Measurements from ENCODE around the gene C5AR2.

The C5AR2 gene

DNA sequence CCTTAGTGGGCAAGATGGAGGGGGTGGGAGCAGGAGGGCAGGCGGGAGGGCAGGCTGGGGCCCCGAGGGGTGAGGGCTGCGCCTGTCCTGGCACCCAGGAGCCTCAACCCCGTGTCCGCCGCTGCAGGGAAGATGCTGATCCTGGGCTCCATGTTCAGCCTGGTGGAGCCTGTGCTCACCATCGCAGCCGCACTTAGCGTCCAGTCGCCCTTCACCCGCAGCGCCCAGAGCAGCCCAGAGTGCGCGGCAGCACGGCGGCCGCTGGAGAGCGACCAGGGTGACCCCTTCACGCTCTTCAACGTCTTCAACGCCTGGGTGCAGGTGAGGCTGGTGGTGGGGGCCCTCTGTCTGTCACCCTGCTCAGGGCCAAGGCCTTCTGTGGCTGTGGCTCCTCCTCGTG lies 40.6 kb downstream of the C5AR2 start:
- Histone ChIP-seq H3K9me3 (ENCODE audit: severe bottlenecking) (no peaks in the 10 kb centered on the region), H3K36me3 (peaks cover 87% of the 10 kb centered on the region)

DNA sequence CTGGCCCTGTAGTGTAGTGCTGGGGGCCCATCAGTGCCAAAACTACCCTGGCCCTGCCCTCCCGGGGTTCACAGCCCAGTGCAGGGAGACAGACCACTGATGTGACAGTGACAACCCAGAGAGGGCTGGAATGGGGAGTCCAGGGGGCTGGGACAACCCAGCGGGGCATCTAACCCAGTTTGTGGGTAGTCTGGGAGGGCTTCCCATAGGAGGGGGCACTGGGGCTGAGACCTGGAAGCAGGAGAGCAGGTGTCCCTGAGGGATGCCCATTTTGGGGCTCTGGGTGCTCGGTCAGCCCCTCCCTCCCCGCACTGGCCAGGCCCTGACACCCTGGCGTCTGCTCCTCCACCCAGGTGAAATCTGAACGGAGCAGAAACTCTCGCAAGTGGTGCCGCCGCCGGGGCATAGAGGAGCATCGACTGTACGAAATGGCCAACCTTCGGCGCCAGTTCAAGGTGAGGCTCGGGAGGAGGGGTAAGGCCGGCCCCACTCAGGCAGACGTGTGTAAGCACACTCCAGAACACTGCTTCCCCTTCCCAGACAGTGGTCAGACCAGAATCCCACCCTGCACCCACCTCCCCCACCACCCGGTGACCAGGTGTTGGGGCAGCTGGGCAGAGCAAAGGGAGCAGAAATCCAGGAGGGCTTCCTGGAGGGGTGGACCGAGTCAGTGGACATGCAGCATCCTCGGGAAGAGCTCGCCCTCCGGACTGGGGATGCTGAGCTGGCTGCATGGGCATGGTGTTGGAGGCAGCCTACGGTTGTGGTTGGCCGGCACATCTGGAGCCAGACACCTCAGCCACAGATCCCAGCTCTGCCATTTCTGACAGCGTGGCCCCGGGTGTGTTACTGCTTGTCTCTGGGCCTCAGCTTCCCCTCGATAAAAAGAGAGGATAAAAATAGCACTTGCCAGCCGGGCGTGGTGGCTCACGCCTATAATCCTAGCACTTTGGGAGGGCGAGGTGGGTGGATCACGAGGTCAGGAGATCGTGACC lies 41.6 kb downstream of the C5AR2 start:
- H3K4me3 ChIP-seq (ENCODE audit: low read depth, low read length), result no peak overlapping the region
- DNase-seq, result no peak
- no peaks in the 10 kb centered on the region for H3K27me3 ChIP-seq (ENCODE audit: insufficient read depth, low read depth, severe bottlenecking)
- no peak overlapping the region for H3K27ac ChIP-seq
- H3K36me3 ChIP-seq, result peaks cover 93% of the 10 kb centered on the region
- TF ChIP-seq, protein P1, sequence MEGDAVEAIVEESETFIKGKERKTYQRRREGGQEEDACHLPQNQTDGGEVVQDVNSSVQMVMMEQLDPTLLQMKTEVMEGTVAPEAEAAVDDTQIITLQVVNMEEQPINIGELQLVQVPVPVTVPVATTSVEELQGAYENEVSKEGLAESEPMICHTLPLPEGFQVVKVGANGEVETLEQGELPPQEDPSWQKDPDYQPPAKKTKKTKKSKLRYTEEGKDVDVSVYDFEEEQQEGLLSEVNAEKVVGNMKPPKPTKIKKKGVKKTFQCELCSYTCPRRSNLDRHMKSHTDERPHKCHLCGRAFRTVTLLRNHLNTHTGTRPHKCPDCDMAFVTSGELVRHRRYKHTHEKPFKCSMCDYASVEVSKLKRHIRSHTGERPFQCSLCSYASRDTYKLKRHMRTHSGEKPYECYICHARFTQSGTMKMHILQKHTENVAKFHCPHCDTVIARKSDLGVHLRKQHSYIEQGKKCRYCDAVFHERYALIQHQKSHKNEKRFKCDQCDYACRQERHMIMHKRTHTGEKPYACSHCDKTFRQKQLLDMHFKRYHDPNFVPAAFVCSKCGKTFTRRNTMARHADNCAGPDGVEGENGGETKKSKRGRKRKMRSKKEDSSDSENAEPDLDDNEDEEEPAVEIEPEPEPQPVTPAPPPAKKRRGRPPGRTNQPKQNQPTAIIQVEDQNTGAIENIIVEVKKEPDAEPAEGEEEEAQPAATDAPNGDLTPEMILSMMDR (IDR thresholded peaks at IDR 0.05; ENCODE audit: low read depth, low read length), result no peak
- no peaks in the 10 kb centered on the region for H3K9me3 ChIP-seq (ENCODE audit: severe bottlenecking)

More for the DNA sequence above, 40.6 kb downstream of the C5AR2 start:
- Histone ChIP-seq H3K27me3 (ENCODE audit: insufficient read depth, low read depth, severe bottlenecking) (no peaks in the 10 kb centered on the region), H3K4me3 (ENCODE audit: low read depth, low read length) (no peak overlapping the region), H3K27ac (no peak overlapping the region)
- TF ChIP-seq, protein P1 (IDR thresholded peaks at IDR 0.05; ENCODE audit: low read depth, low read length), result no peak
- DNase-seq, result no peak

DNA sequence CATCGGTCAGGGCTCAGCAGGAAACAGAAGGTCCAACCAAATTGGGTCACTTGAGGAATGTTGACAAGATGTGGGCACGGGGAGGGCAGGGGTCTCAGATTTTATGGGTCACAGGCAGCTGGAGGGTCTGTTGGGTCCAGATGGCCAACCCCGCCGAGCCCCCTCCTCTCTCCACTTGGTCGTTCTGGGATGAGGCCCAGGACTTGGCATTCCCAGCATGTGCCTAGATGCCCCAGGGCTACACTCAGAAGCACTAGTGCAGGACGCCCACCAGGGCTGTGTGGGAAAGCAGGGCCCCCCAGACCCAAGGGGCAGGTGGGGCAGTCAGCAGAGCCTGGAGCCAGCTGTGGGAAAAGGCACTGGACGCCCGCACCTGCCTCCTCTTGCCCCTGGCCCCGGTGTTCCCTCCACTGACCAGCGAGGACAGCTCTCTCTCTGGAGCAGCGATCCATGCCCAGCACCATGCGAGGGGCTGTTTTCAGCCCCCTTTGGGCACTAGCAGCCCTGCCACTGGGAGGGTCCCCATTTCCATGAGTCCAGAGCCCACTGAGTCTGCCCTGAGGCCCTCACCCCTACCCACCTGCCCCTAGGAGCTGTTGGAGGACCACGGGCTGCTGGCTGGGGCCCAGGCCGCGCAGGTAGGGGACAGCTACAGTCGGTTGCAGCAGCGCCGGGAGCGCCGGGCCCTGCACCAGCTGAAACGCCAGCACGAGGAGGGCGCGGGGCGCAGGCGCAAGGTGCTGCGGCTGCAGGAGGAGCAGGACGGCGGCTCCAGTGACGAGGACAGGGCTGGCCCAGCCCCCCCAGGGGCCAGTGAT lies 43.1 kb downstream of the C5AR2 start:
- Histone ChIP-seq H3K36me3 (peaks cover 91% of the 10 kb centered on the region), H3K4me3 (ENCODE audit: low read depth, low read length) (no peak overlapping the region), H3K27ac (no peak overlapping the region), H3K9me3 (ENCODE audit: severe bottlenecking) (no peaks in the 10 kb centered on the region), H3K27me3 (ENCODE audit: insufficient read depth, low read depth, severe bottlenecking) (no peaks in the 10 kb centered on the region)
- TF ChIP-seq, protein P1 (IDR thresholded peaks at IDR 0.05; ENCODE audit: low read depth, low read length), result no peak
- no peak for DNase-seq

DNA sequence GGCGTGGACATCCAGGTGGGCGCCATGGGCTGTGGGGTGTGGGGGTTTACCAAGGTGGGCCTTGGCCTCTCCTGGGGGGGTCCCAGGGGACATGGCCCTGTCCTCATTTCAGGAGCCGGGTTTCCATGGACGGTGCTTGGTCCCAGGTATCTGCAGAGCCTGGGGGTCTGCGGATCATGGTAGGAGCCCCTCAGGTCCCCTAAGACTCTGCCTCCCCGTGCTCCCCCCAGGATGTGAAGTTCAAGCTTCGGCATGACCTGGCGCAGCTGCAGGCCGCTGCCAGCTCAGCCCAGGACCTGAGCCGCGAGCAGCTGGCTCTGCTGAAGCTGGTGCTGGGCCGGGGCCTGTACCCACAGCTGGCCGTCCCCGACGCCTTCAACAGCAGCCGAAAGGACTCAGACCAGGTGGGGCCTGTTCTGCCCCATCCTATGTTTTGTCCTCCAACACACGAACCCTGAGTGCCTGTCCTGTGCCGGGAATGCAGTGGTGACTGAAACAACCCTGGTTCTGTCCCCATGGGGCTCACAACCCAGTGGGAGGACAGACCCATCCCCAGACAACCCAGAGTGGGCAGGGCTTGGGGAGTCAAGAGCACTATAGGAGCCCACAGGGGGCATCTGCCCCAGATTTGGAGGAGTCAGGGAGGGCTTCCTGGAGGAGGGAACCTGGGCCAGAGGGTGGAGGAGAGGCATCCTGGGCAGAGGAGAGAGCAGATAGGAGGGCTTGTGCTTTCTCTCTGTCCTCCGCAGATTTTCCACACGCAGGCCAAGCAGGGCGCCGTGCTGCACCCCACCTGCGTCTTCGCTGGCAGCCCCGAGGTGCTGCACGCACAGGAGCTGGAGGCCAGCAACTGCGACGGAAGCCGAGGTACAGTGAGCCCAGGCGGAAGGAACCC lies 44.0 kb downstream of the C5AR2 start:
- no peaks in the 10 kb centered on the region for H3K27me3 ChIP-seq (ENCODE audit: insufficient read depth, low read depth, severe bottlenecking)
- H3K27ac ChIP-seq, result no peak overlapping the region
- H3K9me3 ChIP-seq (ENCODE audit: severe bottlenecking), result no peaks in the 10 kb centered on the region
- no peak for DNase-seq
- TF ChIP-seq, protein P1 (IDR thresholded peaks at IDR 0.05; ENCODE audit: low read depth, low read length), result no peak
- peaks cover 84% of the 10 kb centered on the region for H3K36me3 ChIP-seq
- no peak overlapping the region for H3K4me3 ChIP-seq (ENCODE audit: low read depth, low read length)

DNA sequence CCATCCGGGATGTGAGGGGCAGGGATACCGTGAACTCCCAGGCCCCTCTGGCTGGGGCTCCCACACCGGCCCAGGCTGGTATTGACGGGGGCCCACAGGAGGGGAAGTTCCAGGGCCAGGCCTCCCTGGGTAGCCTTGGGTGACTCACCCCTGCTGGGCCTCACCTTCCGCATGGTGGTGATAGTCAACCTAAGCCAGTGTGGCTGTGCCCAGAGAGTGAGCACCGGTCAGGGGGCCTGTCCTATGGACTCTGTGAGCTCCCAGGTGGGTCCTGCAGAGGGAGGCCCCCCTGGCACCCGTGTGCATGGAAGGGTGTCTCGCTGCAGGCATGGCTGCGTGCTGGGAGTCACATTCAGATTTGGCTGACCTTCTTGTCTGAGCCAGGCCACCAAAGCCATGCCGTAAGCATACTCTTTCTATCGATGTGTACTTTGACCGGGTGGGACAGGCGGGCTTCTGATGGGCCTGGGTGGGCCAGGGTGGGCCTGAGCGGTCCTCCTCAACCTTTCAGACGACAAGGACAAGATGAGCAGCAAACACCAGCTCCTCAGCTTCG lies 44.7 kb downstream of the C5AR2 start:
- TF ChIP-seq, protein P1 (IDR thresholded peaks at IDR 0.05; ENCODE audit: low read depth, low read length), result no peak
- H3K36me3 ChIP-seq, result peaks cover 84% of the 10 kb centered on the region
- H3K27ac ChIP-seq, result no peak overlapping the region
- H3K9me3 ChIP-seq (ENCODE audit: severe bottlenecking), result no peaks in the 10 kb centered on the region
- H3K4me3 ChIP-seq (ENCODE audit: low read depth, low read length), result no peak overlapping the region
- H3K27me3 ChIP-seq (ENCODE audit: insufficient read depth, low read depth, severe bottlenecking), result no peaks in the 10 kb centered on the region
- no peak for DNase-seq
